Effector CD8-positive, alpha-beta T cell (primary cell): ENCODE data around the gene PNPLA2.

ENCODE experiments used
- DNase-seq: peaks from one replicate; lab custom pipeline; 2025; lab: John Stamatoyannopoulos, UW

The PNPLA2 gene

DNA sequence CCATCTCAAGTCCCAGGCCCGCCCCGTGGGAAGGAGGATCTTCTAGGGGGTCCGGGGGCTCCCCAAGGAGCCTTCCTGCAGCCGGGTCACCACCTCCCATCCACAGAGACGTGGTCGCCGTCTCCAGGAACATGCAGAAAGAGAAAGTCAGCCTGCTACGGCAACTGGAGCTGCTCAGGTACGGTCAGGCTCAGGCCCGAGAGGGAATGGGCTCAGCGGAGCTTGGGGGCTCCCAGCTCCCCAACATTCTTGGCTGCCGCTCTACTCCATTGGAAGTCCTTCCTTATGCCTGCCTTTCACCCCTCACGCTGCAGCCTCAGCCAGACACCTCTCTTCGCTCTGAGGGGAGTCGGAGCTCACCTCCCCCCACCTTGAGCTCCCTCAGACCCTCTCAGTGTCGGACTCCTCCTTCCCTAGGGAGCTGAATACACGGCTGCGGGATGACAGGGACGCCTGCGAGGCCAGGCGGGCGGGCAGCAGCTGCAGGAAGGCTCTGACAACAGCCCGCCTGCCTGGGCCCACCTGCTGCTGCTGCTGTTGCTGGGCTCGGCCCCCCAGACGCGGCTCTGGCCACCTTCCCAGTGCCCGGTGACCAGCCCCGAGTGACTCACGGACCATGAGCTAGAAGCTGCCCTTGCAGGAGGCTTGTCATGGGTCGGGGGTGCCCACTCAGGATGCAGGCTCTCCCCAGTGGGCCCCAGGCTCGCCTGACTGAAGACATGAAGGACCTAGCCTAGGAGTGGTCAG, 12.6 kb downstream of the PNPLA2 start:
- DNase-seq: no peak

DNA sequence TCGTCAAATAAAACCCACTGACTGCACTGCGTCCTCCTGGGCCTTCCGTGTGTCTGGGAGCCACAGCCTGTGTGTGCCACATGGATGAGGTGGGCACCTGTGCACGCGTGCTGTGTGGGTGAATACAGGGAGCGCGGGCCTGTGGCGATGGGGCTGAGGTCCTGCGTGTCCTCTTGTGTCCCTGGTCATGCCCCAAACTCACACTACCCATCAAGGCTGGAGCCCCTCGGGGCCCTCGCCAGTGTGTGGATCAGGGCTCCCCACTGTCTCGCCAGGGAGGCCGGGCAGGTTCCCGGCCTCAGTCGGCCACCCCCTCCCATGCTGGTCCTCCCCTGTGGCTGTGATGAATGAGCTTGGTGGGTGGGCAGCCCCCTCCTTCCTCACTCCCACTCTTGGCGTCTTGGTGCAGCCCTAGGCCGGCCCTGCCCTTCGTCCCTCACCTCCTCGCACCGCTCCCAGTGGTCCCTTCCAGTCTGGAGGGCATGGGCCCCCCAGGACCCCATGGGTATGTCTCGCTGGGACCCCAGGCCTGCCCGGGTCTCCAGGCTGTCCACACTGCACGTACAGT, 13.3 kb downstream of the PNPLA2 start:
- DNase-seq: no peak

DNA sequence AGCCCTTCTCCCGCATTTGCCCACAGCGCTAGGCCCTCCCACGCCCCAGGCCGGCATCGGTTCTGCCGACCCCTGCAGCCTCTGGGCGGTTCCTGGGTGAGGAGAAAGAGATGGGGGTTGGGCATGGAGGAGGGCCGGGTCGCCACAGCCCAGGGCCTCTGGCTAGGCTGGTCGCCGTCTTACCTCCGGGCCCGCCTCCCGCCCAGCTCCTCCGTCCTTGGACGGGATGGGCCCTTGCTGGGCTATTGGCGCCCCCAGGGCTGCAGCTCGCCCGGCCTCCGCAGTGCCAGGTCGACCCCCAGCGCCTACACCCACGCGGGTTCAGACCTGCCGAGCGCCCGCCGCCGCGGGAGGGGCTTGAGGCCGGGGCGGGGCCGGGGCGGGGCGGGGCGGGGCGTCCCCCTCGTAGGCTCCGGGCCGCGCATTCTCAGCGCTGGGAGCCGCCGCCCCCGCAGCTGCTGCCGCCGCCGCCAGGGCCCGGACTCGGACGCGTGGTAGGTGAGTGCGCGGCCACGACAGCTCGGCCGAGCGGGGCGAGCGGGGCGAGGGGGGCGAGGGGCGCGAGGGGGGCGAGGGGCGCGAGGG, 13.9 kb downstream of the PNPLA2 start, which contains the start of gene CD151:
Gene CD151 (plus strand): TSS at position 424 of the 585 bp plus-strand sequence. CDS start 3,118 bp downstream, outside the sequence.
- peak; percentile 25 for DNase-seq

DNA sequence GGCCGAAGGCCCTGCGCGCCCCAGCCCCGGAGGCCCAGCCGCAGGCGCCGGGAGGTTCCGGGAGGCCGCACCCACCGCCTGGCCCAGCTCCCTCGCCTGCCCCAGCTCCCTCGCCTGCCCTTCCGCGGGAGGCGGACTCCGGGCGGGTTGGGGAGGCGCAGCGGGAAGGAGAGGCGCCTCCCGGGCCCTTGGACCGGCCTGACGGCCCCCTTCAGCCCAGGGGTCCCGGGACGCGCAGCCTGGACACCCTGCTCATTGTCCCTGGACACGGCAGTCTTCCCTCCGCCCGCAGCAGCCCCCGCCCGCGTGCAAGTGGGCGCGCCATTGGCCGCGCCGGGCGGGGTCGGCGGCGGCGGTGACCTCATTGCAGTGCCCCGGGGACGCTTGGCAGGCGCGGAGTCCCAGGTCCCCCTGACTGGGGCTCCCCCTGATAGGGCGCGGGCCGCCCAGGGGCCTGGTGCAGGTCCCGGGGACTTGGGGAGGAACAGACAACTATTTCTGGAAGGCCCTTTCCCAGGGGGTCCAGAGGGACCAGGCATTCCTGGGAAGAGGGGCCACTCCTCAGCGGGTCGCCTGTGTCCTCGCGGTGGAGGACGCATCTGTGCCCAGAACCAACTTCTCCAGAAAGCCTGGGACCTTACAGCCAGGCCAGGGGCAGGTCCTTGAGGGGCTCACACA, 14.5 kb downstream of the PNPLA2 start:
- no peak for DNase-seq

DNA sequence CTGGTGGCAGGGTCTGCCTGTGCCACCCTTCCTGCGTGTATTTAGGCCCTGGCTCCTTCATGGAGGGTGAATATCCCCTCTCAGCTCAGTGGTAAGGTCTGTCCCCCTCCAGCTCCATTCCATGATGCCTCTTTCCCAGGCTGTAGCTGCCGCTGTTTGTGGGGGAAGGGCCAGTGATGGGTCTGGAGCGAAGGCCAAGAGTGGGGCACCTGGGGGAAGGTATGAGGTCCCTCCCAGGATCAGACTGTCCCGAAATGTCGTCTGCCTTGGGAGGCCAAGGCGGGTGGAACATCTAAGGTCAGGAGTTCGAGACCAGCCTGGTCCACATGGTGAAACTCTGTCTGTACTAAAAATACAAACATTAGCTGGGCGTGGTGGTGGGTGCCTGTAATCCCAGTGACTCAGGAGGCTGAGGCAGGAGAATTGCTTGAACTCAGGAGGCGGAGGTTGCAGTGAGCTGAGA, 15.2 kb downstream of the PNPLA2 start:
- DNase-seq: no peak

DNA sequence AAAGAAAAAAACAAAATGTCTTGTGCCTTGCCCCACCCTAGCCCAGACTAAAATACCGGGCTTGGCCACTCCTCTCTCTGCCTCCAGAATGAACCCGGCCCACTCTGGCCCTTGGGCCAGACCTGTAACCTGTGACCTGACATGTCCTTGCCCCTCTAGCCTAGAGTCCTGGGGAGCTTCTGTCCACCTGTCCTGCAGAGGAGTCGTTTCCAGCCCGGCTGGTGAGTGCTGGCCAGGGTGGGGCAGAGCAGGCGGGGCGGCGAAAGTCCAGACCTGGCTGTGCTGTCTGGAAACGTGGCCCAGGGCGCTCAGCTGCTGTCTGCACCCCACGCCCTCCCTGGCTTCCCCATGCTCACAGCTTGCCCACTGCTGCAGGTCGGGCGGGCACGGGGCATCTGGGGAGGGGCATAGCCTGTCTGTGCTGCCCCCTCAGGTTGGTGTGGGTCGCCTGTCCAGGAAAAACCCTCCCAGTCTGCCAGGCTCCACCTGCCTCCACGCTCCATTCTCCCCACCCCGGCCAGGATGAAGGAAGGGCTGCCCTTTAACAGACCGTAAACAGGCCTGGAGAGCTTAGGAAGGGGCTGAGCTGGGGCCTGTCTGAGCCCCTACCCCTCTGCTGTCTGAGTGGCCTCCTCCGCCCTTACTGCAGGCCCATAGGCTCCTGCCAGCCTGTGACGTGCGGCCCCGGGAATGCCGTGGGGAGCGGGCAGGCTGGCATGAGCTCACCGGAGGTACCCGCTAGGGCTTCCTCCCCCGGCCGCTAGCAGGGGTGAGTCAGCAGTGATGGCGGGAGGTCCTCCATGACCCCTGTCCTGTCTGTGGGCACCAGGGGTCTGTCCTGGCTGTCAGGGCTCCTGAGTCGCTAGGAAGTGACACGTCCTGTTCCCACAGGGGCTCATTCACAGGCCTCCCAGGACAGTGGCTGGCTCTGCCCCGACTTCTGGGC, 15.9 kb downstream of the PNPLA2 start:
- DNase-seq: no peak

DNA sequence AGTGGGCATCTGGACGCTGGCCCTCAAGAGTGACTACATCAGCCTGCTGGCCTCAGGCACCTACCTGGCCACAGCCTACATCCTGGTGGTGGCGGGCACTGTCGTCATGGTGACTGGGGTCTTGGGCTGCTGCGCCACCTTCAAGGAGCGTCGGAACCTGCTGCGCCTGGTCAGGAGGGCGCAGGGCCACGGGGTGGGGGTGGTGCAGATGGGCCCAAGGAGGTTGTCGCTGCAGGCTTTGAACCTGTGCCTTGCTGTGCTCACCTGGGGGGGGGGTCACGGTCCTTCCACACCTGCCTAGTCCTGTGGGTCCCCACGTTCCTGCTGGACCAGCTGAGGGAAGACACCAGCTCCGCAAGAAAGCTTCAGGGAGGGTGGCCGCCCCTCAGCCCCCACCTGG, 17.6 kb downstream of the PNPLA2 start:
- DNase-seq: no peak

DNA sequence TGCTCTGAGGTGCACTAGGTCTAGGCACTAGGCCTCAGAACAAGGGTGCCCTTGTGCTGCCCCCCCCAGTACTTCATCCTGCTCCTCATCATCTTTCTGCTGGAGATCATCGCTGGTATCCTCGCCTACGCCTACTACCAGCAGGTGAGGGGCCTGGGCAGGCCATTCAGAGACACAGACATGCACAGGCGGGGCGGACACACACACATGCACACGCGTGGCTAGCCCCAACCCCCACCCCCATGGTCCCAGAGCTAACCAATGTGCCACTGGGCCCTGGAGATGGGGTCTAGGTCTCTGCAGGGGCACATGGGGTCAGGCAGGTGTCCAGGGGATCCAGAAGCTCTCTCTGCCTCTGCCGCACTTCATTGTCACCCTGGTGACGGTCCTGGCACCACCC, 18.0 kb downstream of the PNPLA2 start:
- DNase-seq: no peak

DNA sequence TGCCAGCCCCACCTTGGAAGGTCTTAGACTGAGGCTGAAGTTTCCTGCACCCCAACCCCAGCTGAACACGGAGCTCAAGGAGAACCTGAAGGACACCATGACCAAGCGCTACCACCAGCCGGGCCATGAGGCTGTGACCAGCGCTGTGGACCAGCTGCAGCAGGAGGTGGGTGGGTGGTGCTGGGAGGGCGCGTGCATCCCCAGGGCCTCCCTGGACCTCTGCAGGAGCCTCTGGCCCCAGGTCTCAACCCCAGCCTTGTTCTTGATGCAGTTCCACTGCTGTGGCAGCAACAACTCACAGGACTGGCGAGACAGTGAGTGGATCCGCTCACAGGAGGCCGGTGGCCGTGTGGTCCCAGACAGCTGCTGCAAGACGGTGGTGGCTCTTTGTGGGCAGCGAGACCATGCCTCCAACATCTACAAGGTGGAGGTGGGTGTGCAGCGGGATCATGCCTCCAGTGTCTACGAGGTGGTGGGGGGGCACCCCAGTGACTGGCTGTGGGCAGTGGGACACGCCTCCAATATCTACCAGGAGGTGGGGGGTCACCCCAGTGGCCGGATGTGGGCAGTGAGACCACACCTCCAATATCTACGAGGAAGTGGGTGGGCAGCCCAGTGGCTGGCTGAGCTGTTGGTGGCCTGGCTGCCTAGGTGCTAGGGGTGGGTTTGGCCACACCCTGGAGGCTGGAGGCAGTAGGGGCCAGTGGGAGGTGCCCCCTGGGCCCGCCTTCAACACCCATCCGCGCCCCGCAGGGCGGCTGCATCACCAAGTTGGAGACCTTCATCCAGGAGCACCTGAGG, 18.7 kb downstream of the PNPLA2 start:
- no peak for DNase-seq

DNA sequence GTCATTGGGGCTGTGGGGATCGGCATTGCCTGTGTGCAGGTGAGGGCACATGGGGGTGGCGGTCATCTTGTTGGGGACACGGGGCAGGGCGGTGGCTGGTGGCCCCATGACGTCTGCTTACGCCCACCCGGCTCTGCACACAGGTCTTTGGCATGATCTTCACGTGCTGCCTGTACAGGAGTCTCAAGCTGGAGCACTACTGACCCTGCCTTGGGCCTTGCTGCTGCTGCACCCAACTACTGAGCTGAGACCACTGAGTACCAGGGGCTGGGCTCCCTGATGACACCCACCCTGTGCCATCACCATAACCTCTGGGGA, 19.2 kb downstream of the PNPLA2 start:
- DNase-seq: no peak

DNA sequence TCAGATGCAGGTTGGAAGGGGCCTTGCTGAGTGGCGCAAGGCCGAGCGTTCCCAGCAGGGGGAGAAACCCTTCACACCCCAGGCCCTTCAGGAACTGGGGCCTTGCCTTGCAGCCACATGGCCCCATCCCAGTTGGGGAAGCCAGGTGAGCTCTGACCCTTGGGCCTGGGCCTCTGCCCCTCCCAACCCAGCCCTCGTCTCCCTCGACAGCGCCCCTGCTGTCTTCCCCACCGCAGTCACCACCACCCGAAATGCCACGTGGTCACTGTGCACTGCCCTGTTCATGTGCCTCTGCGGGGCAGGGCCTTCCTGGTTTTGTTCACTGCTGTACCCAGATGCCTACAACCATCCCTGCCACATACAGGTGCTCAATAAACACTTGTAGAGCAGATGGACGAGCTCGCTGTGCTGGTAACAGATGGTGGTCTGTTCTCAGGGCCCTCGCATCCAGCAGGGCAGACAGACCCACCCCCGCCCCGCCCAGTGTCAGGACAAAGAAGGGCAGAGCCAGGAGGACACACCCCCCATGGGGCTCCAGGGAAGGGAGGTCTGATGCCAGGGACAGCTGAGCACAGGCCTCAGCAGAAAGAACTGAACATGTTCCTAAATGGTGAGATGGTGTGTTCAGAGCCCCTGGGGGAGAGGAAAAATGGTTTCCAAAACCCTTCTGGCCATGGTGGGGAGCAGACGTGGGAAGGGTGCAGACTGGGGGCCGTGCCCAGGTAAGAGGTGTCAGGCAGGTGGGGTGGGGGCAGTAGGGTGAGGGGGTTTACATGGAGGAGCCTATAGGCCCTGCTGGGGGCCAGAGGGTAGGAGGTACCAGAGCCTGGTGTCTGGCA, 19.9 kb downstream of the PNPLA2 start:
- DNase-seq: no peak

DNA sequence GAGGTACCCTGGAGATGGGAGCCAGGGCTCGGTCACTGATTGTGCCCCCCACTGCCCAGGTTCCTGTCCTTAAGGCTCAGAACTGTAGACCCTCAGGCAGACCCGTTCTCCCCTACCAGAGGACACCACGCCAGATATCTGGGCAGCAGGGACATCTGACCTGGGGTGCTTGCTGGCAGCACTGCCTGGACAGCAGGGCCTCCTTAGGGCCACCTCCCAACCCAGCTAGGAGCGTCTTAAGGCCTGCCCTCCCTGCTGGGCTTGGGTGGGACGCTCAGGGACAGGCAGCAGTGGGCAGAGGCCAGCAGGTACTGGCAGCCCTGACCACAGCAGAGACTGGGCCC, 20.5 kb downstream of the PNPLA2 start:
- no peak for DNase-seq

DNA sequence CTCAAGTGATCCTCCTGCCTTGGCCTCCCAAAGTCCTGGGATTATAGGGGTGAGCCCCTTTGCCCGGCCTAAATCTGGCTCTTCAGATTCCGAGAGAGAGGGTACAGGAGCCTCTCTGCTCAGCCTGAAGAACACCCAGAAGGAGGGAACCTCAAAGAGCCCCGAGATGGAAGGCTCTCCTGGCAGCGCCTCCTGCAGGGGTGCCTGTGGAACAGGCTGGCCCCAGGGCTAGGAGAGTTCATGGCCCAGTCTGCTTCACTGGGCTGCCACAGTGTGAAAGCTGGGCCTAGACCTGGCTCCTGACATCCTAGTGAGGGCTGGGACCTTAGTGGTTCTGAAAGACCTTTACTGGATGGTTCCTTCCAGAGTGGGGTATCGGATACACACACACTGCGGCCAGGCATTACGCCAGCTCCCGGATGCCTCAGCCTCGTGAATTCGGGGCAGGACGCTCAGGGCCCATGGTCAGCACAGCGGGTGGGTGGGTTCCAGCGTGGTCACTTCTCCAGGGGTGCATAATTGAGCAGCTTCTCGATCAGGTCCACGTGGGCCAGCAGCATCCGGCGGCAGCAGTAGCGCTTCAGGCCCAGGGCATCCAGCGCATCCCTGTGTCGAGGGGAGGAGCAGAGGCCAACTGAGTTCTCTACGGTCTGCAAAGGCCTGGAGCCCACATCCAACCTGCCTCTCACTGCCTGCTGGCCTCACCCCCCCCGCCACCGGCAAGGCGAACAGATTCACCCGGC, 21.3 kb downstream of the PNPLA2 start:
- no peak for DNase-seq

DNA sequence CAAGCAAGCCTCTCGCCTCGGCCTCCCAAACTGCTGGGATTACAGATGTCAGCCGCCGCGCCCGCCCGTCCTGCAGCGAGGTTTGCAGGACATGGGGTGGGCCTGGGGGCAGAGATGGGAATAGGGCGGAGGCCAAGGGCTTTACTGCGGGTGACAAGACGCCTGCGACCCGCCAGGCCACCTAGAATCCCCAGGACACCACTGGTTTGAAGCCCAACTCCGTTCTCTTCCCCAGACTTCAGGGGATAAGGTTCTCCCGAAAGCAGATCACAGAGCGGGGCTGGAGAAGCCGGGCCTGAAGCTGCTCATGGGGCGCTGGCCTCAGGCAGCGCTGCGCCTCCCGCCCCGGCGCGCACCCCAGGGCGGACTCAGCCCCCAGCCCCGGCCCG, 23.3 kb downstream of the PNPLA2 start:
- no peak for DNase-seq

DNA sequence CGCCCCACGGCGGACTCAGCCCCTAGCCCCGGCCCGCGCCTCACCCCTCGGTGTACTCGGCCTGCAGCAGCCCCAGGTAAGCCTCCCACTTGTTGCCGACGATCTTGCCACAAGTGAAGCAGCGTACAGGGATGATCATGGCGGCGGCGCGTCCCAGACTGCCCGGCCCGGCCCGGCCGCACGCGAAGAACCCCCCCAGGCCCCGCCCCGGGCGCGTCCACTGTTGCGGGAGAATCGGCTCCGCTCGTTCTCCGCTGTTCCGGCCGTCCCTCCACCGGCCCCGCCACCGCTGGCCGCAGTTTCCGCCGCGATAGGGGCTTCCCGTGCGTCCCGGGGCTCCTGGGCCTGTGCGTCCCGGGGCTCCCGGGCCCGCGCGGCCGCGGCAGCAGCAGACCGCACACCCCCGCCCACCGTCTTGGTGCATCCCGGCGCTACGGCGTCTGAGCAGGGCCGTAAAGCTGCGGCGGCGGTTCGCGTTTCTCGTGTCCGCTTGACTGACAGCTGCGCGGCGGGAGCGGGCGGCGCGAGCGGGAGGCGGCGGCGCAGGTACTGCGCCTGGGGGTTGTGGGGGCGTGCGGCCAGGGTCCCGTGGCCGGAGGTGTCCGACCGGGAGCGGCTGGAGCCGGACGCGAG, 23.8 kb downstream of the PNPLA2 start, which contains the start of the genes POLR2L and TSPAN4:
Gene POLR2L (minus strand): TSS at position 160 of the 633 bp plus-strand sequence. CDS start 21 bp downstream, at position 139.
Gene TSPAN4 (plus strand): TSS at position 483 of the 633 bp plus-strand sequence. CDS start 7,453 bp downstream, outside the sequence.
- DNase-seq: peak; percentile 76

DNA sequence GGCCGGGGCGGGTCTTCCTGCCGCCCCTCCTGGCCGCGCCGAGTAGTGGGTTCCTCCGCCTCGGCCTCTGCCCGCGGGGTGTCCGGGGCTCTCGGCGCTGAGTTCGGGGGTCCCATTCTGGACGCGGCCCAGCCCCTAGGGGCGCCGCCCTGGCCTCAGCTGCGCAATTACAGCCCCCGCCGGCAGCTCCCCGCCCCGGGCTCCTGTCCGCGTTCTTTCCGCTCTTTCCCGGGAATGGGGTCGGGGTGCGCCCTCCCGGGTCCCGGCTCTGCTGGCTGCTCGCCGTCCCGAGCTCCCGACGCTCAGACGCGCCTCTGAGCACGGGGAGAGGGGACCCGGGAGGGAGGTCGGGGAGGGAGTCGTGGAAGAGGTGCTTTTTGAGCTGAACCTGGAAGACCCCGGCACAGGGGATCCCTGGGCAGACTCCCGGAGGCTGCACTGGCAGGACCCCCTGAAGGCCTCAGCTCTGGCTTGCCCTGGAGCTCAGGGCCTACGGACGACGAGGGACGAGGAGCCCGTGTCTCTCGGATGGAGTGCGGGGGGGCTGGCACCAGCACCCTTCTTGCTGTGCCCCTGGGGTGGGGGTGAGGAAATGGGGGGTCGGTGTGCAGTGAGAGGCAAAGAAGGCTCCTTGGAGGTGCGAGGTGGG, 24.5 kb downstream of the PNPLA2 start:
- DNase-seq: no peak

DNA sequence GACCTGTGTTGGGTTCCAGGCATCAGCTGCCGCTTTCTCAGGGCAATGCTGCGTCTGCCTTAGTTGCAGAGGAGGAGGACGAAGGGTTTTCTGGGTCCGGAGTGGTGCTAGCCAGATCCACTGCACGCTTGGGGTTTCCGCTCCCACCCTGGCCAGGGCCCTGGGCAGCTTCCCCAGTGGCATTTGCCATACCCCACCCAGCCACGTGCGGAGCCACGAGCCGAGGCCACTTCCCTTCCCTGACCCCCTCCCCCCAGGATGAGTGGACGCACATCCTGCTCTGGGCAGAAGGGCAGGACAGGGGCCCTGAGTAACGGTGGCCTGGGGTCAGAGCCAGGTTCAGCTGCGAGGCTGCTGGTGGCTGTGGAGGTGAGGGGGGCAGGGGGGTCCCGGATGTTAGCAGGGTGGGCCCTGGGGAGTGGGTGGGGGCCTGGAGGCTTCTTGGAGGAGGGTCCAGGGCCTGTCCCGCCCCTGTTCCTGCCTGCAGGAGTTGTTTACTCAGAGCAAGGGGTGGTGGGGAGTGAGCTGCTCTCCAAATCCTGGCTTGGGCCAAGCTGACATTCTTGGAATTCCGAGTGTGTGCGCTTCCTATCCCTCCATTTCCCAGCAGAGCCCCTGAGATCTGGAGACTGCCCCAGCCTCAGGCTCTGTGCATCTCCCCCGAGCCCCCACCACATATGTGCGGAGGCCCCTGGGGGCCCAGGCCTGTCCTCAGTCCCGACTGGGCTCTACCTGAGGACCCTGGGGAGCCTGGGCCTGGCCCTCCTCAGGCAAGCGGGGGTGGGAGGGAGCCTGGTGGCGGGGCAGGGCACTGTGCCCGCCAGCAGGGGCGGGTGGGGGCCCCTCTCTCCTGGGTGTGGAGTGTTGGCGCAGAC, 25.3 kb downstream of the PNPLA2 start:
- no peak for DNase-seq
